SK-N-SH treated with all-trans-retinoic acid at 6 μM for 48 hours (cell line): Measurements from ENCODE around the gene STK38L.
A peak's percentile ranks its signal among the peaks of the same experiment; 100 is the strongest.

Experiments
- ATAC-seq: fragments of 200-7000 bp; cut with Tn5 transposase; 3 replicates; pipeline ENCODE4 v1.9.1; 2020; ENCODE audit warnings: mild to moderate bottlenecking, moderate library complexity
- ARNTL ChIP-seq: fragments of 450-650 bp; formaldehyde crosslinking; IDR thresholded peaks from 2 replicates; pipeline ENCODE4 v1.5.0; 2020; ENCODE audit warnings: low read depth, mild to moderate bottlenecking, moderate library complexity, borderline replicate concordance
- ESRRG ChIP-seq: fragments of 250-450 bp; sonication (Bioruptor Pico); IDR thresholded peaks from 2 replicates; pipeline ENCODE4 v1.6.1; 2021; ENCODE audit warnings: mild to moderate bottlenecking
- GLIS3 ChIP-seq: fragments of 250-450 bp; sonication (Bioruptor Pico); IDR thresholded peaks from 2 replicates; pipeline ENCODE4 v1.5.0; 2020; ENCODE audit warnings: mild to moderate bottlenecking, moderate library complexity
- OSR1 ChIP-seq: fragments of 250-450 bp; sonication (Bioruptor Pico); IDR thresholded peaks from 2 replicates; pipeline ENCODE4 v1.8.0; 2022; ENCODE audit warnings: moderate library complexity, mild to moderate bottlenecking, inconsistent platforms
- POU6F1 ChIP-seq: fragments of 250-450 bp; sonication (Bioruptor Pico); IDR thresholded peaks from 2 replicates; pipeline ENCODE4 v1.8.0; 2021; ENCODE audit warnings: low read depth, mild to moderate bottlenecking, moderate library complexity, borderline replicate concordance
- PPARA ChIP-seq: fragments of 250-450 bp; sonication (Bioruptor Pico); IDR thresholded peaks from 2 replicates; pipeline ENCODE4 v1.5.0; 2020; ENCODE audit warnings: mild to moderate bottlenecking, borderline replicate concordance
- RARB ChIP-seq: fragments of 250-450 bp; sonication (Bioruptor Pico); IDR thresholded peaks from 2 replicates; pipeline ENCODE4 v1.8.0; 2021; ENCODE audit warnings: mild to moderate bottlenecking, moderate library complexity
- TCF4 ChIP-seq: fragments of 250-450 bp; sonication (Bioruptor Pico); IDR thresholded peaks from 2 replicates; pipeline ENCODE4 v1.8.0; 2021; ENCODE audit warnings: mild to moderate bottlenecking, moderate library complexity, borderline replicate concordance
- TOX ChIP-seq: fragments of 250-450 bp; sonication (Bioruptor Pico); IDR thresholded peaks from 2 replicates; pipeline ENCODE4 v1.8.0; 2021; ENCODE audit warnings: mild to moderate bottlenecking, moderate library complexity, borderline replicate concordance
- TSHZ2 ChIP-seq: fragments of 250-450 bp; sonication (Bioruptor Pico); IDR thresholded peaks from 2 replicates; pipeline ENCODE4 v1.5.0; 2020; ENCODE audit warnings: mild to moderate bottlenecking, moderate library complexity
- ZFP3 ChIP-seq: fragments of 250-450 bp; sonication (Bioruptor Pico); IDR thresholded peaks from 2 replicates; pipeline ENCODE4 v1.5.0; 2020; ENCODE audit warnings: mild to moderate bottlenecking, moderate library complexity
- ZFP30 ChIP-seq: fragments of 450-650 bp; formaldehyde crosslinking; IDR thresholded peaks from 2 replicates; pipeline ENCODE4 v1.5.0; 2022; ENCODE audit warnings: mild to moderate bottlenecking, moderate library complexity
- ZNF565 ChIP-seq: fragments of 450-650 bp; formaldehyde crosslinking; conservative IDR thresholded peaks from 2 replicates; pipeline ENCODE4 v1.5.0; 2020; ENCODE audit warnings: low read depth, mild to moderate bottlenecking, moderate library complexity
- ZNF70 ChIP-seq: fragments of 450-650 bp; formaldehyde crosslinking; IDR thresholded peaks from 2 replicates; pipeline ENCODE4 v1.5.0; 2020; ENCODE audit warnings: mild to moderate bottlenecking, moderate library complexity
- ZNF8 ChIP-seq: fragments of 450-650 bp; formaldehyde crosslinking; IDR thresholded peaks from 2 replicates; pipeline ENCODE4 v1.5.0; 2020; ENCODE audit warnings: mild to moderate bottlenecking, moderate library complexity
- TF ChIP-seq, protein P1 (sequence below): fragments of 250-450 bp; sonication (Bioruptor Pico); IDR thresholded peaks from 2 replicates; pipeline ENCODE4 v1.8.0; 2020; ENCODE audit warnings: mild to moderate bottlenecking, moderate library complexity, borderline replicate concordance
- TF ChIP-seq, protein P2 (sequence below): fragments of 250-450 bp; sonication (Bioruptor Pico); IDR thresholded peaks from 2 replicates; pipeline ENCODE4 v1.5.1; 2020; ENCODE audit warnings: low read depth, mild to moderate bottlenecking, moderate library complexity
- TF ChIP-seq, protein P3 (sequence below): fragments of 250-450 bp; sonication (Bioruptor Pico); IDR thresholded peaks from 2 replicates; pipeline ENCODE4 v1.5.1; 2021; ENCODE audit warnings: mild to moderate bottlenecking, moderate library complexity

Gene STK38L

DNA sequence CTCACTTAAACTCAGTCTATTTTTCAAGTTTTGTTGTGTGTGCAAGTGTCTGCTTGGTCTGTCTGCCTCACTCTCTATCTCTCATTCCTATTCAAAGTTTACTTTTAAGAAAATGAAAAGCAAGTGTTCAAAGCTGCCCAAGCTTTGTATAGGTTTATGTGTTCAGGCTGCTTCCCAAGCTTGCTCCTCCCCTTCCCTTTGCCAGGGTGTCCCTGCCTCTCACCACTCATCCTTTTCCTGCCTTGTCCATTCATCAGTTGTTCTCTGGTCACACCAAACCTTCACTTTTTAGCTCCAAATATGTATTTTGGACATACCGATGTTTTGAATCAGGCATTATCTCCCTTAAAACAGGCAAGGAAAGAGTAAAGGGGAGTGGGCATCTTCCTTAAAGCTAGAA lies 41.3 kb downstream of the STK38L start:
- TF ChIP-seq ESRRG (no peak), TCF4 (no peak), ZNF565 (CRISPR knock-in tag) (no peak)
- TF ChIP-seq, protein P1, sequence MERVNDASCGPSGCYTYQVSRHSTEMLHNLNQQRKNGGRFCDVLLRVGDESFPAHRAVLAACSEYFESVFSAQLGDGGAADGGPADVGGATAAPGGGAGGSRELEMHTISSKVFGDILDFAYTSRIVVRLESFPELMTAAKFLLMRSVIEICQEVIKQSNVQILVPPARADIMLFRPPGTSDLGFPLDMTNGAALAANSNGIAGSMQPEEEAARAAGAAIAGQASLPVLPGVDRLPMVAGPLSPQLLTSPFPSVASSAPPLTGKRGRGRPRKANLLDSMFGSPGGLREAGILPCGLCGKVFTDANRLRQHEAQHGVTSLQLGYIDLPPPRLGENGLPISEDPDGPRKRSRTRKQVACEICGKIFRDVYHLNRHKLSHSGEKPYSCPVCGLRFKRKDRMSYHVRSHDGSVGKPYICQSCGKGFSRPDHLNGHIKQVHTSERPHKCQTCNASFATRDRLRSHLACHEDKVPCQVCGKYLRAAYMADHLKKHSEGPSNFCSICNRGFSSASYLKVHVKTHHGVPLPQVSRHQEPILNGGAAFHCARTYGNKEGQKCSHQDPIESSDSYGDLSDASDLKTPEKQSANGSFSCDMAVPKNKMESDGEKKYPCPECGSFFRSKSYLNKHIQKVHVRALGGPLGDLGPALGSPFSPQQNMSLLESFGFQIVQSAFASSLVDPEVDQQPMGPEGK, result no peak
- ATAC-seq, result peak; percentile 70

- no peak for ATAC-seq
- TF ChIP-seq ZFP30 (CRISPR knock-in tag) (no peak), PPARA (no peak), ZNF8 (CRISPR knock-in tag) (no peak), GLIS3 (CRISPR knock-in tag) (no peak), POU6F1 (no peak), ZFP3 (no peak), ZNF70 (CRISPR knock-in tag) (no peak), ZNF565 (CRISPR knock-in tag) (no peak), TSHZ2 (CRISPR knock-in tag) (no peak), RARB (CRISPR knock-in tag) (no peak), TCF4 (no peak), ESRRG (no peak)
- TF ChIP-seq, protein P2, sequence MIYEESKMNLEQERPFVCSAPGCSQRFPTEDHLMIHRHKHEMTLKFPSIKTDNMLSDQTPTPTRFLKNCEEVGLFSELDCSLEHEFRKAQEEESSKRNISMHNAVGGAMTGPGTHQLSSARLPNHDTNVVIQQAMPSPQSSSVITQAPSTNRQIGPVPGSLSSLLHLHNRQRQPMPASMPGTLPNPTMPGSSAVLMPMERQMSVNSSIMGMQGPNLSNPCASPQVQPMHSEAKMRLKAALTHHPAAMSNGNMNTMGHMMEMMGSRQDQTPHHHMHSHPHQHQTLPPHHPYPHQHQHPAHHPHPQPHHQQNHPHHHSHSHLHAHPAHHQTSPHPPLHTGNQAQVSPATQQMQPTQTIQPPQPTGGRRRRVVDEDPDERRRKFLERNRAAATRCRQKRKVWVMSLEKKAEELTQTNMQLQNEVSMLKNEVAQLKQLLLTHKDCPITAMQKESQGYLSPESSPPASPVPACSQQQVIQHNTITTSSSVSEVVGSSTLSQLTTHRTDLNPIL (CRISPR knock-in tag), result no peak
- TF ChIP-seq, protein P1, result no peak
- TF ChIP-seq, protein P3, sequence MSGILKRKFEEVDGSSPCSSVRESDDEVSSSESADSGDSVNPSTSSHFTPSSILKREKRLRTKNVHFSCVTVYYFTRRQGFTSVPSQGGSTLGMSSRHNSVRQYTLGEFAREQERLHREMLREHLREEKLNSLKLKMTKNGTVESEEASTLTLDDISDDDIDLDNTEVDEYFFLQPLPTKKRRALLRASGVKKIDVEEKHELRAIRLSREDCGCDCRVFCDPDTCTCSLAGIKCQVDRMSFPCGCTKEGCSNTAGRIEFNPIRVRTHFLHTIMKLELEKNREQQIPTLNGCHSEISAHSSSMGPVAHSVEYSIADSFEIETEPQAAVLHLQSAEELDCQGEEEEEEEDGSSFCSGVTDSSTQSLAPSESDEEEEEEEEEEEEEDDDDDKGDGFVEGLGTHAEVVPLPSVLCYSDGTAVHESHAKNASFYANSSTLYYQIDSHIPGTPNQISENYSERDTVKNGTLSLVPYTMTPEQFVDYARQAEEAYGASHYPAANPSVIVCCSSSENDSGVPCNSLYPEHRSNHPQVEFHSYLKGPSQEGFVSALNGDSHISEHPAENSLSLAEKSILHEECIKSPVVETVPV (CRISPR knock-in tag), result no peak
These were observed 45.3 kb downstream of the STK38L start for GRCh38 chr12:27289414-27289813.

DNA sequence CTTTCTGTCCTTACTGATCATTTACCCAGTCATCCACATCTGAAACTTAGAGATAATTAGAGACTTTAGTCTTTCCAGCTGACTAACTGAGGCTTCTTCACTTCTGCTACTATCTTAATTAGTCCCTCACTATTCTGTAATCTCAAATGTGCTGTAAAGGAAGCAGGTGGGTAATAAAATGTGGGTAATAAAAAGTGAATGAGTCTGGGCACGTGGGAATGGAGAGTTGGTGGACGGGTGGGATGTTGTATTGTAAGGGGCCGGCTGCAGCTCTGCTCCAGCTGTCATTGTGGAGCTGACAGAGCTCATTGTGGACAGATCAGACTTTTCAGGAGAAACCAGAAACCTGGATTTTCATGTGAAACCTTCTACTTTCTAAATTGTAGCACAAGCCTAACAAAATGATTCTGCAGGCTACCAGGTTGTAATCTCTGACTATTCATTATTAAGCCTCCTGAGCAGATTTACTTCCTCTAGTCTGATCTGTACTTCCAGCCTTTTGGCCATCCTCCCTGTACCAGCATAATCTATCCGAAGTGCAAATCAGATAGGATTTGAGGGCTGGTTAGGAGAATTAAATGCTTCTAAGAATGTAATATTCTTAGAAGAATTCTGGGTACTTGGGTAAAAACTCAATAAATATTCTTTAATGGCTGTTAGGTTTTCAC lies 46.5 kb downstream of the STK38L start:
- no peak for TF ChIP-seq TOX (CRISPR knock-in tag)
- no peak for TF ChIP-seq ZFP3
- no peak for TF ChIP-seq ARNTL (CRISPR knock-in tag)
- TF ChIP-seq ZNF8 (CRISPR knock-in tag), result no peak
- no peak for TF ChIP-seq OSR1 (CRISPR knock-in tag)
- TF ChIP-seq ESRRG, result no peak
- no peak for ATAC-seq
